ENCODE data around the gene DPF3. TPM values are rescaled to one million over a fixed set of nuclear protein-coding genes. Genes with fewer than 3 reads are reported as not detected.
A peak's percentile ranks its signal among the peaks of the same experiment; 100 is the strongest.

DPF3 gene
- total RNA-seq, 1 donor from 2014 or later, result 0.66 TPM

- H3K27me3 Mint-ChIP-seq (ENCODE audit: low read depth), result peaks cover 45% of the 10 kb centered on the region
- H3K9me3 Mint-ChIP-seq, result peaks cover 11% of the 10 kb centered on the region
- no peaks in the 10 kb centered on the region for H3K36me3 Mint-ChIP-seq (ENCODE audit: low read depth)
- no peak for DNase-seq (ENCODE audit: low spot score)
- no peak overlapping the region for H3K27ac Mint-ChIP-seq
- intact Hi-C loops (cut with micrococcal nuclease), result no loop called here
- no peak overlapping the region for H3K4me3 Mint-ChIP-seq (ENCODE audit: low read depth)
- no peaks in the 10 kb centered on the region for H3K4me1 Mint-ChIP-seq (ENCODE audit: low read depth)
These were observed 264.4 kb downstream of the DPF3 start for GRCh38 chr14:72629534-72629933.

- Mint-ChIP-seq H3K36me3 (ENCODE audit: low read depth) (no peaks in the 10 kb centered on the region), H3K9me3 (peaks cover 11% of the 10 kb centered on the region), H3K27me3 (ENCODE audit: low read depth) (peaks cover 44% of the 10 kb centered on the region), H3K4me3 (ENCODE audit: low read depth) (no peak overlapping the region), H3K27ac (no peak overlapping the region), H3K4me1 (ENCODE audit: low read depth) (no peaks in the 10 kb centered on the region)
- intact Hi-C loops (cut with micrococcal nuclease), result no loop called here
- no peak for DNase-seq (ENCODE audit: low spot score)
These were observed 268.2 kb downstream of the DPF3 start for GRCh38 chr14:72625689-72626088.

- Mint-ChIP-seq H3K4me3 (ENCODE audit: low read depth) (no peak overlapping the region), H3K9me3 (peaks cover 7% of the 10 kb centered on the region), H3K27ac (no peak overlapping the region), H3K36me3 (ENCODE audit: low read depth) (no peaks in the 10 kb centered on the region), H3K27me3 (ENCODE audit: low read depth) (peaks cover 37% of the 10 kb centered on the region), H3K4me1 (ENCODE audit: low read depth) (no peaks in the 10 kb centered on the region)
- intact Hi-C loops (cut with micrococcal nuclease), result no loop called here
- DNase-seq (ENCODE audit: low spot score), result no peak
These were observed 272.4 kb downstream of the DPF3 start for GRCh38 chr14:72621387-72622065.

- no peak overlapping the region for H3K4me3 Mint-ChIP-seq (ENCODE audit: low read depth)
- H3K27me3 Mint-ChIP-seq (ENCODE audit: low read depth), result peaks cover 39% of the 10 kb centered on the region
- H3K27ac Mint-ChIP-seq, result no peak overlapping the region
- no peaks in the 10 kb centered on the region for H3K9me3 Mint-ChIP-seq
- H3K4me1 Mint-ChIP-seq (ENCODE audit: low read depth), result no peaks in the 10 kb centered on the region
- H3K36me3 Mint-ChIP-seq (ENCODE audit: low read depth), result no peaks in the 10 kb centered on the region
- no peak for DNase-seq (ENCODE audit: low spot score)
- intact Hi-C loops (cut with micrococcal nuclease), result no loop called here
These were observed 274.0 kb downstream of the DPF3 start for GRCh38 chr14:72619881-72620280.

GRCh38 chr14:72619111-72619571 is 274.8 kb downstream of the DPF3 start:
- no peak overlapping the region for H3K27ac Mint-ChIP-seq
- DNase-seq (ENCODE audit: low spot score), result no peak
- intact Hi-C loops (cut with micrococcal nuclease), result no loop called here
- peaks cover 37% of the 10 kb centered on the region for H3K27me3 Mint-ChIP-seq (ENCODE audit: low read depth)
- no peaks in the 10 kb centered on the region for H3K4me1 Mint-ChIP-seq (ENCODE audit: low read depth)
- H3K4me3 Mint-ChIP-seq (ENCODE audit: low read depth), result no peak overlapping the region
- H3K9me3 Mint-ChIP-seq, result no peaks in the 10 kb centered on the region
- H3K36me3 Mint-ChIP-seq (ENCODE audit: low read depth), result no peaks in the 10 kb centered on the region

DNA sequence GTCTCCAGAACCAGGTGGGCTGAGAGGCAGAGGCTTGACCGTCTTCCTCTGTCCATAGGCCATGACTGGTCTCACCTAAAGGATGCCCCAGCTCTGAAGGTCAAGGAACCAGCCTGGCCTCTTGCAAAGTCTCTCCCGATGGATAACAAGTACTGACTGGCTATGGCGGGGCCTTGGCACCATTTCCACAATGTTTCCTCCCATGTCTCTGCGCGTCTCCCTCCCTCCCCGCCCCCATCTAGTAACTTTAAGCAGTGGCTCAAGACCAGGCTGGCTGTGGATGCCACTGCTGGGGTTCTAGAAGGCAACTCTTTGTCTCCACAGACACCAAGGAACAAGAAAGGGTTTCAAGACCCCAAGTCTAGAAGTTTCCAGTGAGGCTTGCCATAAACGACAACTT is 275.5 kb downstream of the DPF3 start:
- no peak overlapping the region for H3K27ac Mint-ChIP-seq
- H3K4me3 Mint-ChIP-seq (ENCODE audit: low read depth), result no peak overlapping the region

DNA sequence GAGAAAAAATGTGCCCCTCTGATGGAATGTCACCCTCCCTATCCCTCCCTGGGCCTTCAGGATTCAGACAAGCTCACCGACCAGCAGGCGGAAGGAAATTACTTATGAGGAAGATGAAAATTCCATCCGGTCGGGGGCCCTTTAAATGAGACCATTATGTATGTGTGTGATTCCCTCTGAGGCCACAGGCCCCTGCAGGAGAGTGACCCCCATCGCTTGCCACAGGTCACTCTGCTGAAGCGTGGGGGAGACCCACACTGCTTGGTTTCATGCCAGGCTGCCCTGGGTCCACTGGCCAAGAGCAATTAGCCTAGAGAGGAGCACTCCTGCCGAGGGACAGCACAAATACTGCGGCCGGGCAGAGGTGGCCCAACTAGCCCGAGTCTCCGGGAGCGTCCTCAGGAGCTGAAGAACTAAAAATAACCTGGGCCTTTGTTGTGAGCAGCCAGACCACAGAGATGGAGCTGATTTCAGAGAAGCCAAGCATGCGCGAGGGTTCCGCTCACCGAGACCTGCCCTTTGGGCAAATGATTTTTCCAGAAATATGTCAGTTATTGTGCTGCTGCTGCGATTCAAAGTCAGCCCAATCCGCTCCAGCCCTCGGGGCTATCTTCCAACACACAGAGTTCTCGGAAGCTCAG is 276.4 kb downstream of the DPF3 start:
- intact Hi-C loops (cut with micrococcal nuclease), result no loop called here
- Mint-ChIP-seq H3K27me3 (ENCODE audit: low read depth) (peaks cover 37% of the 10 kb centered on the region), H3K9me3 (no peaks in the 10 kb centered on the region), H3K4me1 (ENCODE audit: low read depth) (no peaks in the 10 kb centered on the region), H3K27ac (no peak overlapping the region), H3K36me3 (ENCODE audit: low read depth) (no peaks in the 10 kb centered on the region), H3K4me3 (ENCODE audit: low read depth) (no peak overlapping the region)
- DNase-seq (ENCODE audit: low spot score), result peak; percentile 6

More for the DNA sequence above, 275.5 kb downstream of the DPF3 start:
- no peaks in the 10 kb centered on the region for H3K9me3 Mint-ChIP-seq
- H3K27me3 Mint-ChIP-seq (ENCODE audit: low read depth), result peaks cover 41% of the 10 kb centered on the region
- intact Hi-C loops (cut with micrococcal nuclease), result no loop called here
- peak; percentile 1 for DNase-seq (ENCODE audit: low spot score)
- no peaks in the 10 kb centered on the region for H3K4me1 Mint-ChIP-seq (ENCODE audit: low read depth)
- H3K36me3 Mint-ChIP-seq (ENCODE audit: low read depth), result no peaks in the 10 kb centered on the region

- H3K4me1 Mint-ChIP-seq (ENCODE audit: low read depth), result no peaks in the 10 kb centered on the region
- no peaks in the 10 kb centered on the region for H3K36me3 Mint-ChIP-seq (ENCODE audit: low read depth)
- H3K27ac Mint-ChIP-seq, result no peak overlapping the region
- DNase-seq (ENCODE audit: low spot score), result peak; percentile 2
- no peaks in the 10 kb centered on the region for H3K9me3 Mint-ChIP-seq
- no peak overlapping the region for H3K4me3 Mint-ChIP-seq (ENCODE audit: low read depth)
- intact Hi-C loops (cut with micrococcal nuclease), result no loop called here
- H3K27me3 Mint-ChIP-seq (ENCODE audit: low read depth), result peaks cover 38% of the 10 kb centered on the region
These were observed 277.1 kb downstream of the DPF3 start for GRCh38 chr14:72616811-72617210.

- no peak for DNase-seq (ENCODE audit: low spot score)
- H3K9me3 Mint-ChIP-seq, result no peaks in the 10 kb centered on the region
- no peaks in the 10 kb centered on the region for H3K36me3 Mint-ChIP-seq (ENCODE audit: low read depth)
- peaks cover 37% of the 10 kb centered on the region for H3K27me3 Mint-ChIP-seq (ENCODE audit: low read depth)
- H3K27ac Mint-ChIP-seq, result no peak overlapping the region
- no peaks in the 10 kb centered on the region for H3K4me1 Mint-ChIP-seq (ENCODE audit: low read depth)
- H3K4me3 Mint-ChIP-seq (ENCODE audit: low read depth), result no peak overlapping the region
- intact Hi-C loops (cut with micrococcal nuclease), result no loop called here
These were observed 277.6 kb downstream of the DPF3 start for GRCh38 chr14:72616294-72616693.

- Mint-ChIP-seq H3K27me3 (ENCODE audit: low read depth) (peaks cover 33% of the 10 kb centered on the region), H3K4me1 (ENCODE audit: low read depth) (no peaks in the 10 kb centered on the region), H3K9me3 (no peaks in the 10 kb centered on the region), H3K36me3 (ENCODE audit: low read depth) (no peaks in the 10 kb centered on the region), H3K4me3 (ENCODE audit: low read depth) (no peak overlapping the region), H3K27ac (no peak overlapping the region)
- intact Hi-C loops (cut with micrococcal nuclease), result no loop called here
- DNase-seq (ENCODE audit: low spot score), result peak; percentile 0
These were observed 278.3 kb downstream of the DPF3 start for GRCh38 chr14:72615451-72616121.

DNA sequence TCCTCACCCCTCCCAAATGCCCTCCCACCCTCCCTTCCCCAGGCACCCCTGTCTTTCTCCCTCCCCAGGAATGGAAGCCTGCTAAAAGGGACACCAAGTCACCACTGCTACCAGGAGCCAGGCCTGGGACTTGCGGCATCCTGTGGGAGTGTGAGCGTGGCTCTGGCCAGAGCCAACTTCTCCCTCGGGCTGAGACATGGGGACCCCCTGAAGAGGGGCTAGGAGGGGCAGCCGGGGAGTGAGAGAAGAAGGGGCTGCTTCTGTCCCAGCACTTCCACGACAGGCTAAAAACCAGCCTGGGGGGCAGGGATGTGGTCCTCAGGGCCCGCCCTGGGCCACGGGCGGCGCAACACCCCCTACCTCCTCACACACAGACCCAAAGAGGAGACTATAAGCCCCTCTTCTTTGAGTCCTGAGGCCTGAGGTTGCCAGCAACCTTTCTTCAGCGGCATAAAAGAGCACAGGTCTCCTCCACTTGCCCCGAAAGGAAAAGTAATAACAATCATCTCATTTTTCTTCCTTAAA is 278.9 kb downstream of the DPF3 start:
- H3K27ac Mint-ChIP-seq, result no peak overlapping the region
- intact Hi-C loops (cut with micrococcal nuclease), result no loop called here
- no peaks in the 10 kb centered on the region for H3K4me1 Mint-ChIP-seq (ENCODE audit: low read depth)
- H3K36me3 Mint-ChIP-seq (ENCODE audit: low read depth), result no peaks in the 10 kb centered on the region
- no peaks in the 10 kb centered on the region for H3K9me3 Mint-ChIP-seq
- H3K27me3 Mint-ChIP-seq (ENCODE audit: low read depth), result peaks cover 37% of the 10 kb centered on the region
- no peak overlapping the region for H3K4me3 Mint-ChIP-seq (ENCODE audit: low read depth)
- DNase-seq (ENCODE audit: low spot score), result no peak

GRCh38 chr14:72614365-72614764 is 279.5 kb downstream of the DPF3 start:
- Mint-ChIP-seq H3K4me3 (ENCODE audit: low read depth) (no peak overlapping the region), H3K27me3 (ENCODE audit: low read depth) (peaks cover 38% of the 10 kb centered on the region), H3K36me3 (ENCODE audit: low read depth) (no peaks in the 10 kb centered on the region), H3K9me3 (no peaks in the 10 kb centered on the region), H3K27ac (no peak overlapping the region), H3K4me1 (ENCODE audit: low read depth) (no peaks in the 10 kb centered on the region)
- DNase-seq (ENCODE audit: low spot score), result peak; percentile 4
- intact Hi-C loops (cut with micrococcal nuclease), result no loop called here

- Mint-ChIP-seq H3K27me3 (ENCODE audit: low read depth) (peaks cover 42% of the 10 kb centered on the region), H3K4me3 (ENCODE audit: low read depth) (no peak overlapping the region), H3K9me3 (no peaks in the 10 kb centered on the region), H3K27ac (no peak overlapping the region), H3K4me1 (ENCODE audit: low read depth) (no peaks in the 10 kb centered on the region), H3K36me3 (ENCODE audit: low read depth) (no peaks in the 10 kb centered on the region)
- intact Hi-C loops (cut with micrococcal nuclease), result no loop called here
- DNase-seq (ENCODE audit: low spot score), result no peak
These were observed 280.0 kb downstream of the DPF3 start for GRCh38 chr14:72613975-72614319.

Measured in activated T-helper 2 cell treated with anti-CD3 and anti-CD28 coated beads, Interferon-gamma antibody, Interleukin-2, Interleukin-4, amounts not matched to agents 10 μg/mL and 5 μg/mL and 100 μg/mL, durations not matched to agents 14 hours and 24 hours and 36 hours (primary cell).